A673 (cell line): ENCODE results near the gene RAB44. TPM values are rescaled to one million over a fixed set of nuclear protein-coding genes. Genes with fewer than 3 reads are reported as not detected.

Experiments used
- BruUV-seq: library from RNA; stranded (reverse); fragments of 400-500 nt; replicated peaks from 2 replicates; lab custom pipeline; 2021; lab: Mats Ljungman, UMichigan
- CTCF ChIA-PET: fragments of 300-600 bp; sonication (Branson Sonifier 250); formaldehyde crosslinking; loops from one replicate; lab custom pipeline; 2022; ENCODE audit warnings: antibody characterized with exemption; lab: Charles Lee
- POLR2A ChIA-PET: fragments of 300-600 bp; sonication (Branson Sonifier 250); formaldehyde crosslinking; loops from one replicate; lab custom pipeline; 2022; ENCODE audit warnings: antibody characterized with exemption; ENCODE audit not compliant: low non-redundant PET; lab: Charles Lee
- DNase-seq: peaks from one replicate; pipeline ENCODE4 v3.0.0-alpha.2; 2015; ENCODE audit warnings: low spot score
- H3K27ac ChIP-seq: fragments of 200-600 bp; sonication (generic); 2 replicates; pipeline ENCODE4 v1.5.1; 2016; ENCODE audit warnings: mixed run types, low read depth, mild to moderate bottlenecking, mixed read lengths, antibody characterized with exemption, low read length; ENCODE audit not compliant: poor library complexity, severe bottlenecking
- H3K27me3 ChIP-seq: fragments of 200-600 bp; sonication (generic); replicated peaks from 2 replicates; pipeline ENCODE4 v1.6.1; 2017; ENCODE audit warnings: mixed run types, low read depth, mild to moderate bottlenecking, mixed read lengths, antibody characterized with exemption, low read length; ENCODE audit not compliant: insufficient read depth, poor library complexity
- H3K36me3 ChIP-seq: fragments of 200-600 bp; sonication (generic); 2 replicates; pipeline ENCODE4 v1.6.1; 2016; ENCODE audit warnings: mixed run types, mild to moderate bottlenecking, mixed read lengths, antibody characterized with exemption, low read length; ENCODE audit not compliant: insufficient read depth, poor library complexity, severe bottlenecking
- H3K4me1 ChIP-seq: fragments of 200-600 bp; sonication (generic); 2 replicates; pipeline ENCODE4 v1.6.1; 2017; ENCODE audit warnings: mixed run types, mild to moderate bottlenecking, mixed read lengths, antibody characterized with exemption, low read length; ENCODE audit not compliant: insufficient read depth, poor library complexity, severe bottlenecking
- H3K4me3 ChIP-seq: fragments of 200-600 bp; sonication (generic); 2 replicates; pipeline ENCODE4 v1.5.1; 2016; ENCODE audit warnings: low read depth, mixed run types, mild to moderate bottlenecking, mixed read lengths, low read length; ENCODE audit not compliant: poor library complexity, severe bottlenecking
- H3K9me3 ChIP-seq: fragments of 200-600 bp; sonication (generic); 2 replicates; pipeline ENCODE4 v1.6.1; 2016; ENCODE audit warnings: mixed run types, low read depth, mild to moderate bottlenecking, mixed read lengths, antibody characterized with exemption, low read length; ENCODE audit not compliant: poor library complexity, severe bottlenecking
- CTCF ChIP-seq: fragments of 300-800, 200-600 bp; sonication (generic); conservative IDR thresholded peaks from 2 replicates; pipeline ENCODE4 v1.5.1; 2017; ENCODE audit warnings: low read depth, mild to moderate bottlenecking, antibody characterized with exemption, low read length, moderate library complexity, mixed read lengths
- EZH2 ChIP-seq: fragments of 200-600 bp; sonication (generic); IDR thresholded peaks from 2 replicates; pipeline ENCODE4 v1.6.1; 2017; ENCODE audit warnings: borderline replicate concordance, low read depth, mild to moderate bottlenecking, mixed read lengths, antibody characterized with exemption, low read length; ENCODE audit not compliant: poor library complexity, severe bottlenecking
- intact Hi-C: fragments of 100-400 bp; cut with micrococcal nuclease; formaldehyde crosslinking; loops from one replicate; pipeline ENCODE4 v1.10.0; 2022; ENCODE audit not compliant: unreplicated experiment
- total RNA-seq: library from RNA; stranded (reverse); gene quantifications from 2 replicates; pipeline ENCODE4 v1.2.3, GENCODE V29; 2021

The RAB44 gene
- total RNA-seq, 1 experiment from 2014 or later: not detected

DNA sequence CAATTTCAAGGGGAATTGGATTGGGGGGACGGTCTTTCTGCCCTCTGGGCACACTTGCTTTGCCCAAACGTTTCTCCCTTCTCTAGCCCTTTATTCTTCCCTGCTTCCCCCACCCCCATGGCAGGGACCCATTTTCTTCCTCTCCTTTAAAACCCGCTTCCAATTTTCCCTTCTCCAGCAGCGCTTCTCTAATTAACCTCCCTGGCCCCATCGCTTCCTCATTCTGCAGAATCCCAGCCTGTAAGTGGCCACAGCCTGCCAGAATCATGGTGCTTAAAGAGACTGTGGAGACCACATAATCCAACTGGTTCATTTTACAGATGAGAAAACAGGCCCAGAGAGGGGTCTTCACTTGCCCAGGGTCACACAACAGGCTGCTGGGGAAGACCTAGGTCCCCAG is 80.2 kb downstream of the RAB44 start:
- Histone ChIP-seq H3K27me3 (no peaks in the 10 kb centered on the region), H3K27ac (no peak overlapping the region), H3K4me1 (no peaks in the 10 kb centered on the region), H3K9me3 (no peaks in the 10 kb centered on the region), H3K4me3 (no peak overlapping the region), H3K36me3 (no peaks in the 10 kb centered on the region)
- ChIA-PET CTCF (no interaction called here), POLR2A (no interaction called here)
- no TSS peak for BruUV-seq
- DNase-seq: no peak
- intact Hi-C loops: no loop called here
- TF ChIP-seq CTCF: no peak
- no peak for TF ChIP-seq EZH2

- intact Hi-C loops: no loop called here
- CTCF ChIA-PET: no interaction called here
- Histone ChIP-seq H3K9me3 (no peaks in the 10 kb centered on the region), H3K4me3 (no peak overlapping the region), H3K27ac (no peak overlapping the region), H3K27me3 (no peaks in the 10 kb centered on the region), H3K36me3 (no peaks in the 10 kb centered on the region), H3K4me1 (no peaks in the 10 kb centered on the region)
- BruUV-seq: no TSS peak
- POLR2A ChIA-PET: interaction anchor here (0.7 kb wide), 1 partner anchor 106 kb away, joined by 3 read pairs; the partner anchor contains the start of gene C6orf89
- TF ChIP-seq EZH2 (no peak), CTCF (no peak)
- no peak for DNase-seq
These were observed 81.6 kb downstream of the RAB44 start for GRCh38 chr6:36779227-36779626.

- no peaks in the 10 kb centered on the region for H3K4me1 ChIP-seq
- H3K4me3 ChIP-seq: no peak overlapping the region
- no peaks in the 10 kb centered on the region for H3K9me3 ChIP-seq
- ChIA-PET POLR2A (no interaction called here), CTCF (no interaction called here)
- no peak overlapping the region for H3K27ac ChIP-seq
- TF ChIP-seq CTCF: no peak
- no peak for TF ChIP-seq EZH2
- H3K36me3 ChIP-seq: no peaks in the 10 kb centered on the region
- BruUV-seq: no TSS peak
- intact Hi-C loops: no loop called here
- no peaks in the 10 kb centered on the region for H3K27me3 ChIP-seq
- DNase-seq: no peak
These were observed 83.0 kb downstream of the RAB44 start for GRCh38 chr6:36780442-36781177.
